ENCODE data around the gene ZBTB7C.

ZBTB7C gene

GRCh38 chr18:48080546-48080945 lies 328.6 kb downstream of the ZBTB7C start:
- H3K9me3 ChIP-seq (ENCODE audit: control insufficient read depth in 1 of 2, low read length in 2 of 2): no peaks in the 10 kb centered on the region
- H3K27ac ChIP-seq (ENCODE audit: low read length): no peak overlapping the region

GRCh38 chr18:48079885-48080284 lies 329.3 kb downstream of the ZBTB7C start:
- no peaks in the 10 kb centered on the region for H3K36me3 ChIP-seq (ENCODE audit: control insufficient read depth in 1 of 2, insufficient read depth in 2 of 2, low read length in 2 of 2)
- H3K27me3 ChIP-seq (ENCODE audit: low read depth, low read length): no peaks in the 10 kb centered on the region
- no peaks in the 10 kb centered on the region for H3K9me3 ChIP-seq (ENCODE audit: control insufficient read depth in 1 of 2, low read length in 2 of 2)
- no peak overlapping the region for H3K27ac ChIP-seq (ENCODE audit: low read length)
- H3K4me1 ChIP-seq (ENCODE audit: control insufficient read depth in 1 of 2, insufficient read depth in 2 of 2, low read length in 2 of 2): no peaks in the 10 kb centered on the region
- no peak overlapping the region for H3K4me3 ChIP-seq (ENCODE audit: low read depth in 1 of 2, low read length in 2 of 2)

More at GRCh38 chr18:48080546-48080945, 328.6 kb downstream of the ZBTB7C start:
- no peaks in the 10 kb centered on the region for H3K27me3 ChIP-seq (ENCODE audit: low read depth, low read length)
- no peak overlapping the region for H3K4me3 ChIP-seq (ENCODE audit: low read depth in 1 of 2, low read length in 2 of 2)
- H3K36me3 ChIP-seq (ENCODE audit: control insufficient read depth in 1 of 2, insufficient read depth in 2 of 2, low read length in 2 of 2): no peaks in the 10 kb centered on the region
- no peaks in the 10 kb centered on the region for H3K4me1 ChIP-seq (ENCODE audit: control insufficient read depth in 1 of 2, insufficient read depth in 2 of 2, low read length in 2 of 2)

- Histone ChIP-seq H3K9me3 (ENCODE audit: control insufficient read depth in 1 of 2, low read length in 2 of 2) (no peaks in the 10 kb centered on the region), H3K4me3 (ENCODE audit: low read depth in 1 of 2, low read length in 2 of 2) (no peak overlapping the region), H3K36me3 (ENCODE audit: control insufficient read depth in 1 of 2, insufficient read depth in 2 of 2, low read length in 2 of 2) (no peaks in the 10 kb centered on the region), H3K27me3 (ENCODE audit: low read depth, low read length) (no peaks in the 10 kb centered on the region), H3K4me1 (ENCODE audit: control insufficient read depth in 1 of 2, insufficient read depth in 2 of 2, low read length in 2 of 2) (no peaks in the 10 kb centered on the region), H3K27ac (ENCODE audit: low read length) (no peak overlapping the region)
Measured at GRCh38 chr18:48078448-48078847, 330.7 kb downstream of the ZBTB7C start.

- no peak overlapping the region for H3K4me3 ChIP-seq (ENCODE audit: low read depth in 1 of 2, low read length in 2 of 2)
- H3K4me1 ChIP-seq (ENCODE audit: control insufficient read depth in 1 of 2, insufficient read depth in 2 of 2, low read length in 2 of 2): no peaks in the 10 kb centered on the region
Measured at GRCh38 chr18:48077291-48077690, 331.9 kb downstream of the ZBTB7C start.

GRCh38 chr18:48076461-48076860 lies 332.7 kb downstream of the ZBTB7C start:
- no peak overlapping the region for H3K27ac ChIP-seq (ENCODE audit: low read length)
- no peaks in the 10 kb centered on the region for H3K27me3 ChIP-seq (ENCODE audit: low read depth, low read length)
- no peaks in the 10 kb centered on the region for H3K4me1 ChIP-seq (ENCODE audit: control insufficient read depth in 1 of 2, insufficient read depth in 2 of 2, low read length in 2 of 2)
- H3K36me3 ChIP-seq (ENCODE audit: control insufficient read depth in 1 of 2, insufficient read depth in 2 of 2, low read length in 2 of 2): no peaks in the 10 kb centered on the region
- no peak overlapping the region for H3K4me3 ChIP-seq (ENCODE audit: low read depth in 1 of 2, low read length in 2 of 2)
- H3K9me3 ChIP-seq (ENCODE audit: control insufficient read depth in 1 of 2, low read length in 2 of 2): no peaks in the 10 kb centered on the region

More at GRCh38 chr18:48077291-48077690, 331.9 kb downstream of the ZBTB7C start:
- Histone ChIP-seq H3K27ac (ENCODE audit: low read length) (no peak overlapping the region), H3K9me3 (ENCODE audit: control insufficient read depth in 1 of 2, low read length in 2 of 2) (no peaks in the 10 kb centered on the region), H3K27me3 (ENCODE audit: low read depth, low read length) (no peaks in the 10 kb centered on the region), H3K36me3 (ENCODE audit: control insufficient read depth in 1 of 2, insufficient read depth in 2 of 2, low read length in 2 of 2) (no peaks in the 10 kb centered on the region)

- no peak overlapping the region for H3K27ac ChIP-seq (ENCODE audit: low read length)
- H3K36me3 ChIP-seq (ENCODE audit: control insufficient read depth in 1 of 2, insufficient read depth in 2 of 2, low read length in 2 of 2): no peaks in the 10 kb centered on the region
- no peak overlapping the region for H3K4me3 ChIP-seq (ENCODE audit: low read depth in 1 of 2, low read length in 2 of 2)
- H3K27me3 ChIP-seq (ENCODE audit: low read depth, low read length): no peaks in the 10 kb centered on the region
- H3K4me1 ChIP-seq (ENCODE audit: control insufficient read depth in 1 of 2, insufficient read depth in 2 of 2, low read length in 2 of 2): no peaks in the 10 kb centered on the region
- H3K9me3 ChIP-seq (ENCODE audit: control insufficient read depth in 1 of 2, low read length in 2 of 2): no peaks in the 10 kb centered on the region
Measured at GRCh38 chr18:48075707-48076093, 333.5 kb downstream of the ZBTB7C start.

GRCh38 chr18:48074929-48075706 lies 334.1 kb downstream of the ZBTB7C start:
- H3K27ac ChIP-seq (ENCODE audit: low read length): no peak overlapping the region
- H3K4me1 ChIP-seq (ENCODE audit: control insufficient read depth in 1 of 2, insufficient read depth in 2 of 2, low read length in 2 of 2): no peaks in the 10 kb centered on the region
- no peaks in the 10 kb centered on the region for H3K27me3 ChIP-seq (ENCODE audit: low read depth, low read length)
- H3K36me3 ChIP-seq (ENCODE audit: control insufficient read depth in 1 of 2, insufficient read depth in 2 of 2, low read length in 2 of 2): no peaks in the 10 kb centered on the region
- H3K9me3 ChIP-seq (ENCODE audit: control insufficient read depth in 1 of 2, low read length in 2 of 2): no peaks in the 10 kb centered on the region
- no peak overlapping the region for H3K4me3 ChIP-seq (ENCODE audit: low read depth in 1 of 2, low read length in 2 of 2)

GRCh38 chr18:48073211-48073930 lies 335.8 kb downstream of the ZBTB7C start:
- no peaks in the 10 kb centered on the region for H3K9me3 ChIP-seq (ENCODE audit: control insufficient read depth in 1 of 2, low read length in 2 of 2)
- no peaks in the 10 kb centered on the region for H3K27me3 ChIP-seq (ENCODE audit: low read depth, low read length)
- H3K27ac ChIP-seq (ENCODE audit: low read length): no peak overlapping the region
- H3K4me3 ChIP-seq (ENCODE audit: low read depth in 1 of 2, low read length in 2 of 2): no peak overlapping the region
- H3K4me1 ChIP-seq (ENCODE audit: control insufficient read depth in 1 of 2, insufficient read depth in 2 of 2, low read length in 2 of 2): no peaks in the 10 kb centered on the region
- no peaks in the 10 kb centered on the region for H3K36me3 ChIP-seq (ENCODE audit: control insufficient read depth in 1 of 2, insufficient read depth in 2 of 2, low read length in 2 of 2)

- H3K4me1 ChIP-seq (ENCODE audit: control insufficient read depth in 1 of 2, insufficient read depth in 2 of 2, low read length in 2 of 2): no peaks in the 10 kb centered on the region
- H3K4me3 ChIP-seq (ENCODE audit: low read depth in 1 of 2, low read length in 2 of 2): no peak overlapping the region
- no peaks in the 10 kb centered on the region for H3K36me3 ChIP-seq (ENCODE audit: control insufficient read depth in 1 of 2, insufficient read depth in 2 of 2, low read length in 2 of 2)
- no peaks in the 10 kb centered on the region for H3K27me3 ChIP-seq (ENCODE audit: low read depth, low read length)
- H3K9me3 ChIP-seq (ENCODE audit: control insufficient read depth in 1 of 2, low read length in 2 of 2): no peaks in the 10 kb centered on the region
- H3K27ac ChIP-seq (ENCODE audit: low read length): no peak overlapping the region
Measured at GRCh38 chr18:48072428-48073204, 336.6 kb downstream of the ZBTB7C start.

- no peaks in the 10 kb centered on the region for H3K36me3 ChIP-seq (ENCODE audit: control insufficient read depth in 1 of 2, insufficient read depth in 2 of 2, low read length in 2 of 2)
- no peak overlapping the region for H3K27ac ChIP-seq (ENCODE audit: low read length)
- H3K9me3 ChIP-seq (ENCODE audit: control insufficient read depth in 1 of 2, low read length in 2 of 2): no peaks in the 10 kb centered on the region
- H3K4me1 ChIP-seq (ENCODE audit: control insufficient read depth in 1 of 2, insufficient read depth in 2 of 2, low read length in 2 of 2): no peaks in the 10 kb centered on the region
- H3K27me3 ChIP-seq (ENCODE audit: low read depth, low read length): no peaks in the 10 kb centered on the region
- H3K4me3 ChIP-seq (ENCODE audit: low read depth in 1 of 2, low read length in 2 of 2): no peak overlapping the region
Measured at GRCh38 chr18:48068916-48069445, 340.2 kb downstream of the ZBTB7C start.

GRCh38 chr18:48066225-48066652 lies 342.9 kb downstream of the ZBTB7C start:
- Histone ChIP-seq H3K4me1 (ENCODE audit: control insufficient read depth in 1 of 2, insufficient read depth in 2 of 2, low read length in 2 of 2) (no peaks in the 10 kb centered on the region), H3K27ac (ENCODE audit: low read length) (no peak overlapping the region), H3K36me3 (ENCODE audit: control insufficient read depth in 1 of 2, insufficient read depth in 2 of 2, low read length in 2 of 2) (no peaks in the 10 kb centered on the region), H3K4me3 (ENCODE audit: low read depth in 1 of 2, low read length in 2 of 2) (no peak overlapping the region), H3K9me3 (ENCODE audit: control insufficient read depth in 1 of 2, low read length in 2 of 2) (no peaks in the 10 kb centered on the region), H3K27me3 (ENCODE audit: low read depth, low read length) (no peaks in the 10 kb centered on the region)
